ENCODE data around the gene PROB1.
"Not testable (repeated sequence)": the region's sequence is repeated elsewhere in the genome, so short reads cannot be mapped to it uniquely, and the experiment has no call there.

PROB1 gene

DNA sequence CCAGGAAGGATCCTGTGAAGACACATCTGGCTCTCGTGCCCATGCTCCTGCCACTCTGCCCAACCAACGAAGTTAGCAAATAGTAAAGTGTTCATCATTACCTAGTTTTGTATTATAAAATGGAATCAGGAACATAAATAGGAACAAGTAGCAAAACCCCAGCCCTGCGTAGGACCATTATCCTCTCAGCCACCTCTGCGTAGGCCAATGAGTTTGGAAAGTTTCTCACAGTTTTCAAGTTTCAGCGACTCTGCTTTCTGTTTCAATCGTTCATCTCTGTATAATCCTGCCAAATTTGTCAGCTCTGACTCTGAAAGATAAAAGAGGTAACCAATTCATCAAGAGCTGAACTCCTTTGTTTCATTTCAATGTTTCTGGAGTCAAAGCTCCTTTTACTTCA is 19.1 kb upstream of the PROB1 start:
- DNase-seq = peak; percentile 52

DNA sequence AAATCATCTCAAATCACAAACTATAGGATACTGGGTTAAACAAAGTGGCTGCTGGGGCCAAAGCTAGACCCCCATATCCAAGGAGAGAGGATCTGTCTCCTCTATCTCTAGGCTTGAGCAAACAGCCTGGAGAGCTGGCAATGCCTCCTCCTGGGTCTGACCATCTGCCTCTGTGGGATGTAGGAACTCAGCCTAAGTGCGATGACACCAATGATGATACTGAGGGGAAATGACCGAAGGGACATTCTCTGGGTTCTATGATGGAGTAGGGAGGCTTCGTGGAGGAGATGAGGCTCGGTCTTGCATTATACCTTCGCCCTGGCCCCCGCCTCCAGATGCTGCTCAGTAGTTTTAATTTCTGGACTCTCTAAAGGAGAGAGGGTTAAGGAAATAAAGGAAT is 18.2 kb upstream of the PROB1 start:
- no peak for DNase-seq

DNA sequence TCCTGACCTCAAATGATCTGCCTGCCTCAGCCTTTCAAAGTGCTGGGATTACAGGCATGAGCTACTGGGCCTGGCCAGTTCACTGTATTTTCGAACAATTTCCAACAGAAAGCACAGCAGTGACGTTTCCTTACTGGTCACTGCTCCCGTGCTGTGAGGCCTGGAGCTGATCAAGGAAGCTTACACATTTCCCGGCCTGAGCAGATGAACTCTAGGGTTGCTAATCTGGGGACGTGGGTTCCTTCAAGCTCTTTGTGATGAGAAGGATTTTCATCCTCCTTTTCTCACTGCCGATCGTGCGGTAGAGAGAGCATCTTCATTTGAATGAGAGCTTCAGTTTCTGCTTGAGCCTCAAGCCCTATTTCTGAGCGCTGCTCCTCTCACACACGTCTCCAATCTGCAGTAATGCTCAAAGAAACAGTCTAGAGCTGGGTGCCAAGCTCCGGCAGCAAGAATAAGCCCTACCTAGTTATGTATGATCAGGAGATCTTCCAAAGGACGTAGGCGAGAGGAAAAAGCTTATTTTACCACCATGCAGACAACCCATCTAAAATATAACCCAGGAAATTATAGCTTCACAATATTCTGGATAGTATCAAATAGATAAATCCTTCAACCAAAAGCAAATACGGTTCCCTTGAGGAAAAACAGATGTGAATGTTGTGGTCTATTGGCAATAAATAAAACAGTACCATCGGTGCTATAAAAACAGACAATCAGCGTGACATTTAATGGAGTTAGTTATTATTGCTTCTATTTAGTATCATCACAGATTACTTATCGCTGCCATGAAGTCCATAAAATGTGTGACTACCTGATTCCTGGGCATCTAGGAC is 16.3 kb upstream of the PROB1 start:
- DNase-seq = no peak

DNA sequence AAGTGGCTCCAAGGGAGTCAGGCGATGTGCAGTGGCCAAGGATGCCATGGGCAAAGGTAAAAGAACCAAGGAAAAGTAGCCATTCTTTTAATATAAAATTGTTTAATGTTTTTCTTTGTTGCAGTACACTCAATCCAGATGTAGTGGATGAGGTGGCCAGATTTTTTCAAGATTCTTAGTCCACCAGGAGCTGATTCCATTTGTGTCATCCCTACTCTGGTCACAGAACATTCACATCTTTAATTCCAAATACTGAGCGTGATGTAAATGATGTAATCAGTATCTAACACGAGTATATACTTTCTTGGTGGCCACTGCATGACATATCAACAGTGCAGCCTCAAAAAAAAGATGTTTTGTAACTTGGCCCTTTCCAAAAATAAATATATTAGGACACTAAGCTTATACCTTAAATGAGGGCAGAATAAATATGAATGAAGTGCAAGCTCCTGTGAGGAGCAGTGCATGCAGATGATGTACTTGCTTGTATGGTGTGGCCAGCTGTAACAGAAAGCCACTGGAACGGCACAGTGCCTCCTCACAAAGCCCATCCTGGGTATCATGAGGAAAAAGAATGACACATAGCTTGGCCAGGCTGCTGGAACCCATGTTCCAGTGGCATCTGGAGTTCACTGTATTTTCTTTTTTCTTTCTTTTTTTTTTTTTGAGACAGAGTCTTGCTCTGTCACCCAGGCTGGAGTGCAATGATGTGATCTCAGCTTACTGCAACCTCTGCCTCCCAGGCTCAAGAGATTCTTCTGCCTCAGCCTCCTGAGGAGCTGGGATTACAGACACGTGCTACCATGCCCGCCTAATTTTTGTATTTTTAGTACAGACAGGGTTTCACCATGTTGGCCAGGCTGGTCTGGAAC is 15.5 kb upstream of the PROB1 start:
- DNase-seq = no peak

DNA sequence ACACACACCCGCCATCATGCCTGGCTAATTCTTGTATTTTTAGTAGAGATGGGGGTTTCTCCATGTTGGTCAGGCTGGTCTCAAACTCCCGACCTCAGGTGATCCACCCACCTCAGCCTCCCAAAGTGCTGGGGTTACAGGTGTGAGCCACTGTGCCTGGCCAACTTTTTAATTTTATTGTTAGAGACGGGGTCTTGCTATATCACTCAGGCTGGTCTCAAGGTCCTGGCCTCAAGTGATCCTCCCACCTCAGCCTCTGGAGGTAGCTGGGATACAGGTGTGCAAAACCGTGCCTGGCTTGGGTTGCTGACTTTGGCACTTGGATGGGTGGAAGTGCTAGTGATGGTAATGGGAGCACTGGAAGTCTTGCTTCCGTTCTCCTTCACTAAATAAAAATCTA is 14.2 kb upstream of the PROB1 start:
- not testable (repeated sequence) for DNase-seq

DNA sequence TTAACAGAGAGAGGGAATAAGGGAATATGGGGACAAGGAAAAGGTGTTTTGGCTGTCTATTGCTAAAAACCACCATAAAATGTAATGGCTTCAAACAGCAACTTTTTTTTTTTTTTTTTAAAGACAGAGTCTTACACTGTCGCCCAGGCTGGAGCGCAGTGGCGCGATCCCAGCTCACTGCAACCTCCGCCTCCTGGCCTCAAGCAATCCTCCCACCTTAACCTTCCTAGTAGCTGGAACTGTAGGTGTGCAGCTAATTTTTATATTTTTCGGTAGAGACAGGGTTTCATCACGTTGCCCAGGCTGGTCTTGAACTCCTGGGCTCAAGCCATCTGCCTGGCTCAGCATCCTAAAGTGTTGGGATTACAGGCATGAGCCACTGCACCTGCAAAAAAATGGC is 13.3 kb upstream of the PROB1 start:
- no peak for DNase-seq

DNA sequence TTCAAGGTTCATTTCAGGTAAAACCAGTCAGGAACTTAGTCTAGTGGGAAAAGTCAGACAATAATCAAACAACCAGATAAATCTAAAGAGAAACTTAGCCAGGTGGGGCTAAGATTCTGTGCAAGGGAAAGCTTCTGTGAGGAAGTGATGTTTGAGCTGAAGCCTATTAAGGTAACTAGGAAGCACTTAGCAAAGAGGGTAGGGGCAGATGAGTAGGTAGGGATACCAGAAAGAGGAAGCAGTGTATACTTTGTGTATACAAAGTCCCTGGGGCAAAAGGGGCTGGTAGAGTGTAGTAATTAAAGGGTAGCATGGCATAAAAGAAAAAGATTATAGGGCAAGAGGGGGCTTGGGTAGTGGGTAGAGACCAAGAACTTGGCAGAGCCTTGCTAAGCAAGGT is 12.6 kb upstream of the PROB1 start:
- no peak for DNase-seq

DNA sequence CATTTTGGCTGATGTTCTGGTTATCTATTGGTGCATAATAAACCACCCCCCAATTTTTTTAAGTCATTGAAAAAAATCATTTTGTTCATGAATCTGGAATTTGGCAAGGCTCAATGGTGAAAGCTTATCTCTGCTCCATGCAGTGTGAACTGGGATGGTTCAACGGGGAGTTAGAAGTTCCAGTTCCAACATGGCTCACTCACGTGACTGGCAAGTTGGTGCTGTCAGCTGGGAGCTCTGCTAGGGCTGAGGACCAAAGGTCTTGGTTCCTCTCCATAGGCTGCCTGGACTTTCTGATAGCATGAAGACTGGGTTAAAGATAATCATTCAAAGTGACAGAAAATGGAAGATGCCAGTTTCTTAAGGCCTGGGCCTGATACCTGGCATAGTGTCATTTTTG is 12.1 kb upstream of the PROB1 start:
- no peak for DNase-seq

DNA sequence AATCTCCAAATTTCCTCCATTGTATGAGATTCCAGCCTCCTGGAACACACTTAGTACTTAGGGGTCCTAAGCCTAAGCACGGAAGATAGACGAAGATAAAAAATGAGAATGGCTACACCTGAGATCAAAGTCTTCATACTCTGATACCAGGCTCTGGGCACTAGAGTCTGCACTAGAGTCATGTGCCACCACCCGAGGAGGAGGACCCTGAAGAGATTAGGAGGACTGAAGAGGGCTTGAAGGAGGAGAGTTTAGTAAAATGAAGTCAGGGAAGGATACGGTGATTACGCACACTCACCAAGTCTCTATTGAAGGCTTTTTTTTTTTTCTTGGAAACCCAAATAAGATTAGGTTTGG is 9.6 kb upstream of the PROB1 start:
- no peak for DNase-seq

DNA sequence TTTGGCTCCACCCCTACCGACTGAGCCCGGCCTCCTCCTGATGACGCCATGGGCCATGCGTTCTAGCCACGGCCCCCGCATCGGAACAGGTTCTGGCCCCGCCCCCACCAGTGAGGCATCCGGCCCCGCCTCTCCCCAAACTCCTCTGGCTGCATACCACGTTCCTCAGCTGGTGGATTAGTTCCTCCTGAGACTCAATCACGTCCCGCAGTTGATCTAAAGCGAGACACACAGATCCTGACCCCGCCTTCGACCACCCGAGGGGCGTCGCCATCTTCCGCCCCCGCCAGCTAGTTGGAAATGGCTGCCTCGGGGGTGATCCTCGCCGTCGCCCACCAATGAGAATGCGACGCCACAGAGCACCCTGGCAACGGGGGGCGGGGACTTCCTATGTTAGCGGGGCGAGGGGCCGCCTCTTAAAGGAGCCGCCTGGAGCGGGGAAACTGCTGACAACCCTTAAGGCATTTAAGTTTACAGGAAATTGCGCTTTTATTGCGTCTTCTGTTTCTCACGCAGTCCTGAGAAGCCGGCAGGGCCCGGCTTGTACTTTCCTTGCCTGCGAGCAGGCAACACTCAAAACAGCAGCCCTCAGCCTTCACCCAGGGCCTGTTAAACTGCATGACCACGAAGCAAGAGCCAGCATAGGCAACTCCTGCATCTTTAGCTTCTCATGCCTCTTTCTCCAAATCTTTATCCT is 9.0 kb upstream of the PROB1 start, which contains the start of gene SPATA24:
TSS of gene SPATA24 (minus strand) at position 303 of the 697 bp plus-strand sequence. CDS start at position 274, 29 bp downstream.
- peak; percentile 99 for DNase-seq

DNA sequence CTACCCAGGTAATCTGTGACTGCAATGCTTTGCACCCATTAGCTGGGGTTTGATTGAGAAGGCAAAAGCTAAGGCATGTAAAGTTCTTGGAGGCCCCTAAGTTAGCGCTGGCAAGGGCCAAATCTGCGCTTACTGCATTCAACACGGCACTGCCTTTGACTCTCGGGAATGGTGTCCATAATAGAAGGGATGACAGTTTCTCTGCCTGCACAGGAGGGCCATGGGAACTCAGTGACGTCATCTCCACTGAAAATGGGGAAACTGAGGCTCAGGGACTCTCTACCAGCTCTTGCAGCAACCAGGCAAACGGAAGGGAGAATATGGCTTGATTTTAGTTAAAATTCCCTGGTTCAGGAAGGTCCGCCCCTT is 8.5 kb upstream of the PROB1 start:
- no peak for DNase-seq

DNA sequence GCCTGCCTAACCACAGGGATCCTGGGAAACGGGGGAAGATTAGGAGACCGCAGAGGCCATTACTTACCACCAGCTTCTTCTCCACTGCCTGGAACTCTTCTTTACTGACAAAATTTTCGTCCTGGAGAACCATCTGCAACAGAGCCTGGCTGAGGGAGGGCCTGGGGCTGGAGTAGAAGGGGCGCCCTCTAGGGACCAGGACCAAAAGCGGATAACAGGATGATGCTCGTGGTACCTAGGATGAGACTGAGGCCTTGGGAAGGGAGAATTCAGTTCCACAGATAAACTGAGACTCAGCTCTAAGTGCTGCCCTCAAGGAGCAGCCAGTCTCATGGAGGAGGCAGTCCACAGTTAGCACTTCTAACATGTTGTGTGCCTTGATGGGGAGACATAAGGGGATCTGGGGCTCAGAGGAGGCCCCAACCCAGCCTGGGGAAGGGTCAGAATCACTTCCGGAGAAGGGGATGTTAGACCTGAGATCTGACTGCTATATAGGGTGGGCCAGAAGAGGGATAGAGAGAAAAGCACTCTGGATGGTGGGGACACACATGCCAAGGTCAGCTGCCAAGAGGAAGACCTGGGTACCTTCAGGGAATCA is 7.8 kb upstream of the PROB1 start:
- DNase-seq = no peak

DNA sequence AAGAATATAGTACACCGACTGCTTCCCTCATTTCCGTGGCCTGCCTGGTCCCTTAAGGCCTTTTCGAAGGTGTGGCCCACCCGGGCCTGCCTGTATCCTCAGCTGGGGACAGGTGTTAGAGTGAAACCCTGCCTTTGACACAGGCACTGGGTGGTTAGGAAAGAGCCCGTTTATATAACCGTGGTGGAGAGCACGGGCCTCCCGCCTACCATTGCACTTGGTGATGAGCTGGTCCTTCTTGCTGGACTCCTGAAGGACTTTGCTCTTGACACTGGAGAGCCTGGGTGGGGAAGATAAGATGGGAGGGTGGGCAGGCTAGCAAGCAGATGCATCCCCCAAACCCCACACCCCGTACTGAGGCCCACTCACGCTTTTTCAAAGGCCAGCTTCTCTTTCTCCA is 6.6 kb upstream of the PROB1 start:
- no peak for DNase-seq

DNA sequence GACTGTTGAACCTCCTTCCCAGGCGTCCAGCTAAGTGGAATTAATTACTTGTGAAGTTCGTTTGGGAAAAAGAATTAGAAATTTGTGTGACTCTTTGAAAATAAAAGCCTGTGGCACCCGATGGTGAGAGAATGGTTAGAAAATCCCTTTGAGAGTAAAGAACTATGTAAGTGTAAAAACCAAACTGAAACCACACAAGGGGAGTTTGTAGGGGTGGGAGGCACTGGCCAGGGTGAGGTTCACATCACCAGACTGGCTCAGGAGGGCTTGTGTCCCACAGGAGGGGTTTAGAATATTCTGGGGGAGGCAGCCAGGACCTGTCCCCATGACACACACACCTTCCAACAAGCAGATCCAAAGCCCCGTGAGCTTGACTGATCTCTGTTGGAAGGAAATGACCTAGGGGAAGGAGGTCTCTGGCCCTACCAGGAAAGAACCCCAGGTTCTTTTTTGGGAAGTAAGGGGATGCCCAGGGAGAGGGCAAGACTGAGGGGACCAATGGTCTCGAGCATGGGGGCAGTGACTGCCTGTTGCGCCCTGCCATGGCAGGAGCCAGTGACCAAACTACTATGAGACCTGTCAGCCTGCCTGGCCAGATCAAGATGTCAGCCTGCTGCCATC is 4.7 kb upstream of the PROB1 start:
- DNase-seq = no peak

DNA sequence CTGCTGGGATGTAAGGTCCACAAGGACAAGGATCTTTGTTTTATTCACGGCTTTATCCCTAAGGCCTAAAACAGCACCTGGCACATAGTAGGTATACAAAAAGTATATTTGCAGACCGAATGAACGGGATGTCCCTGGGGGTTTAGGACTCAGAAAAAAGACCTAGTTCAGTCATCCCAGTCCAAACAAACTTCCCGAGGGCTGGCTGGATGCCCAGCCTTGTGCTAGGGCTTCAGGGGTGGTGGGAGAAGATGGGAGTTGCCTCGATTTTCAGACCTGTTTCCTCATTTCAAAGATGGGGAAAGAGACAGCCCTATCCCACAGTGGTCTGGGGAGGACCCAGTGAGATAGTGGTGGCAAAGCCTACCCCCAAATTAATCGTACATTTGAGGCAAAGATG is 3.0 kb upstream of the PROB1 start:
- DNase-seq = no peak

DNA sequence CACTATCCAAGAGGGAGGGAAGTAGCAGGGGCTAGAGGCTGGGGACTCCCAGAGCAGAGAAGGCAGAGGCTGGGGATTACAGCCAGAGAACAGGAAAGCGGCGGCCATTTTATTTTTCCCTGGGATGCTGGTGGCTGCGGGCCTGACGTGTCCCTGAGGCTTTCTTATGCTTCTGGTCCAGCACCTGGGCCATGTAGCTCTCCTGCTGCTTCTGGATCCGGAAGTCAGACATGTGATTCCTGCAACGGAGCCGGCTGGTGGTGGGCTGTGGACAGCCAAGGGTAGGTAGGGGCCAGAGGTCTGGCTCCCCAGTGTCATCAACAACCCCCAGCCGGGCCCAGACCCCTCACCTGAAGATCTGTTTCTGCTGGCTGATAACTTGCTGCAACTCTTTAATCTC is 1.8 kb upstream of the PROB1 start:
- DNase-seq = no peak

DNA sequence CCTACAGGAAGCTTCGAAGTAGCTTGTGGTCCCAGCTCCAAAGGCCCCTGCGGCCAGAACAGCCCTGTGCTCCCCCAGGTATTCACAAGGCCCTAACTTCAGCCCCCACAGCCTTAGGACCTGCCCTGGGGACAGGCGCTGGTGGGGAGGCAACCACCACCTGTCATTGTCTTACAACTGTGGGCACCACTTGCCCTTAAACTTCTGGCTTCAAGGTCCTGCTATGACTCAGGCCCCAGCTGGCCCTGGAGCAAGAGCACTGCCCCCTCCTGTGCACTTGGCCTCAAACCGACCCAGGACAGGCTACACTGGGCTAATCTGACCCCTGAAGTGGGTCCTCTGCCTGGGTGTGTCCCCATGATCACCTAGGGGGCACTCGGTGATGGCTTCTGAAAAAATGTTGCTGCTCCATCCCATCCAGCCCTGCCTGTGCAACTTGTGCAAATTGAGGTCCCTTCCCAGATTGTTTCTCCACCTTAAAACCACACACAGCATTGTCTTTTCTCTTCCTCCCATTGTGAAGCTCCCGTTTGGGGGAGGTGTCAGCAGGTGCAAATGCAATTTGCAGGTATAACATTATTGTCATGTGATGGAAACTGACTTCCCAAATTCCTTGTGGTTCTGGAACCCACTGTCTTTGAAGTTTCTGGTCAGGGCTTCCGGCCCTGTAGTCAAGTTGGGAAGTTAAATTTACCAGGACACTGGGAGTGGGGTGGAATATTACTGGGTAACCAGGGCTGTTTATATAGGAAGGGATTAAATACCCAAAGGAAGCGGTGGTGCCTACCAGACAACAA is 1.1 kb upstream of the PROB1 start:
- no peak for DNase-seq

DNA sequence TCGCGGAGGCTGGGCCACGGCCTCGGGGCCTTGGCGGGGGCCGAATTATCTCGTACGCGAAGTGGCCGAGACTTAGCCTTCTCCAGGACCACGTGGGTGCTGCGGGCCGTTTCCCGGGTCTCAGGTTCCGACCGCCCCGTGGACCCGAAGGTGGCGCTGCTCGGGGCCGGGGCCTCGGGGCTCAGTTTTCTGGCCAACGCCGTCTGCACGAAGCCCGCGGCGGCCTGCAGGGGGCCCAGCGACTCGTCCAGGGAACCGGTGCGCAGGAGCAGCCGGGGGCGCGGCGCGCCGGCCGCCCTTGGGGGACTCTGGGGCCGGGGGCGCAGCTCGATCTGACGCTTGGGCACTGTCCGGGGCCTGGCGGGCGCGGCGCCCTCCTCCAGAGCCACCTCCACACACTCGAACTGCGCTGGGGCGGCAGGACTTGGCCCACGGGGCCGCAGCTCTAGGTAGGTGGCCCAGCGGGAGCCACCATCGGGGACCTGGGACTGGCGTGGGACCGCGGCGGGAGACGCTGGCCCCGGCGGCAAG is 716 bp downstream of the PROB1 start:
- peak; percentile 37 for DNase-seq

DNA sequence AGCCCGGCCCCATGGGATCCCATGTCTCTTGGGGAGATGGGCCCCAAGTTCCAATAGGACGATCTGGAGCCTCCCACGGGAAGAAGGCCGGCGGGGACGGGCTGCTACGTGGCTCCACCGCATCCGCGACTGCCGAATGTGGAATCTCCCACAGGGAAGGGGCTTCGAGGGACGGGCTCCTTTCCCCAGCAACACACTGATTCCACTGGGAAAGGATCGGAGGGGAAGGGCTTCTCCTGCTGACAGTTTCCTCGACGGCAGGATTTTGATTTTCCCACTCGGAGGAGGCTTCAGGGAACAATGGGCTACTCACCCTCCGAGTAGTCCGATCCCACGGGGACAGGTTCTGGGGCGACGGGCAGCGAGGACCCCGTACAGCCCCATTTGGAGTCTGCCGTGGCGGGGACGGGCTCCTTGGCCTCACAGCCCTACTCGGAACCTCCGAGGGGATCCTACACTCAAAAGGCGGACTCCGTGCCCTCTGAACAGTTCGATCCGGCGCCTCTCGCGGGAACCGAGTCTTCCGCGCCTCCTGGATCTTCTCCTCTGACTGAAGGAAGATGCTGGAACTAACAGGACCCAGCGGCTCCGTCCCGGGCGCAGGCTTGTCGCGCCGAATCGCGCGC is 1.3 kb downstream of the PROB1 start:
- DNase-seq = peak; percentile 29

DNA sequence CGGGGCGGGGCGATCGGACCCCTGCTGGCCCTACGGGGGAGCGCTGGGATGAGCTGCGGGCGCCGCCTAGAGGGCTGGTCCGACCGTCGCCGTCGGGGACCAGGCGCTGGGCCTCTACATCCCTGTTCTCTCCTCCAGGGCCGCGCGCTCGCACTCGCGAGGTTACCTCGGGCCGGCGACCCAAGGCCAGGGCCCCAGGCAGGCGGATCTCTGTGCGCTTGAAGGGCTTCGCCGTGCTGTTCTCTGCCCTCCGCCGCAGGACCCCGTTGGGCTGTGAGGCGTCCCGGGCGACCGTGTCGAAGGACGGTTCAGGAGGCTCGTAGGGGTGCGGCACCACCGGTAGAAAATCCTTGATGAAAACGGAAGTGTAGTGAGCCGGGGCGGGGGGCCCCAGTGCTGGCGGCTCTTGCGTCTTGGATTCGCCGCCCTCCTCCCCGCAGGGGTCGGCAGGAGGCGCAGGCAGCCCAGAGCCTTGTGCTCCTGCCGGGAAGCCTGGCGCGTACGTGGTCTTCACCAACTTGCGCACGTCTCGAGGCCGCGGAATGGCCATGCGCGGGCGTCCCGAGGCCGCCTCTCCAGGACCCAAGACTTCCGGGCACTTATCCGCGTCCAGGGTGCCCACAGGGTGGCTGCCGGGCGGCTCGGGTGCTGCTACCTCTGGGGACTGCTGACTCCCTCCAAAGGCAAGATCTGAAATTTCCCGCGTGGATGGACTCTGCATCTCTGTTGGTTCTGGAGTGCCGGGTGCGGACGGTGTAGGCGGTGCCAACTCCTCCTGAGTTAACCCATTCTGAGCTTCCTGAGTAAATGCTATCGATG is 2.0 kb downstream of the PROB1 start:
- peak; percentile 90 for DNase-seq
